IgD-negative memory B cell (primary cell): ENCODE measurements around the gene POPDC2. TPM values are rescaled to one million over a fixed set of nuclear protein-coding genes. Genes with fewer than 3 reads are reported as not detected.

ENCODE experiments used
- H3K27ac Mint-ChIP-seq, 3 donors: one replicate each; pipeline ENCODE4 v1.8.0; 2020 to 2022; ENCODE audit warnings: mild to moderate bottlenecking in 3 of 3, mixed read lengths in 3 of 3, moderate library complexity in 1 of 3
- H3K27me3 Mint-ChIP-seq: one replicate; pipeline ENCODE4 v1.8.0; 2021; ENCODE audit warnings: mixed read lengths
- H3K36me3 Mint-ChIP-seq: one replicate; pipeline ENCODE4 v1.8.0; 2020; ENCODE audit warnings: mild to moderate bottlenecking, mixed read lengths
- H3K4me1 Mint-ChIP-seq, 3 donors: one replicate each; pipeline ENCODE4 v1.8.0; 2020 to 2022; ENCODE audit warnings: mixed read lengths in 3 of 3, mild to moderate bottlenecking in 1 of 3
- H3K4me3 Mint-ChIP-seq, 4 donors: one replicate each; pipeline ENCODE4 v1.8.0; 2020 to 2022; ENCODE audit warnings: mild to moderate bottlenecking in 4 of 4, mixed read lengths in 4 of 4, moderate library complexity in 3 of 4
- H3K9me3 Mint-ChIP-seq, 3 donors: one replicate each; pipeline ENCODE4 v1.8.0; 2020 to 2021; ENCODE audit warnings: mixed read lengths in 3 of 3, mild to moderate bottlenecking in 1 of 3
- polyA plus RNA-seq: library from polyadenylated mRNA; unstranded; fragments of 300-500 nt; fragmentation: Illumina TruSeq; gene quantifications from one replicate; pipeline ENCODE4 v1.2.3, GENCODE V29; 2021

Gene POPDC2
- polyA plus RNA-seq, 1 donor from 2014 or later: 2.2 TPM

GRCh38 chr3:119658994-119659393, 1.4 kb downstream of the POPDC2 start:
- H3K36me3 Mint-ChIP-seq: peaks cover 3% of the 10 kb centered on the region
- no peaks in the 10 kb centered on the region for H3K27me3 Mint-ChIP-seq
- H3K4me3 Mint-ChIP-seq: no peak overlapping the region
- H3K4me1 Mint-ChIP-seq: peaks cover 17 to 37% (median 19%) of the 10 kb centered on the region in 3 donors
- no peak overlapping the region for H3K27ac Mint-ChIP-seq
- no peaks in the 10 kb centered on the region for H3K9me3 Mint-ChIP-seq

DNA sequence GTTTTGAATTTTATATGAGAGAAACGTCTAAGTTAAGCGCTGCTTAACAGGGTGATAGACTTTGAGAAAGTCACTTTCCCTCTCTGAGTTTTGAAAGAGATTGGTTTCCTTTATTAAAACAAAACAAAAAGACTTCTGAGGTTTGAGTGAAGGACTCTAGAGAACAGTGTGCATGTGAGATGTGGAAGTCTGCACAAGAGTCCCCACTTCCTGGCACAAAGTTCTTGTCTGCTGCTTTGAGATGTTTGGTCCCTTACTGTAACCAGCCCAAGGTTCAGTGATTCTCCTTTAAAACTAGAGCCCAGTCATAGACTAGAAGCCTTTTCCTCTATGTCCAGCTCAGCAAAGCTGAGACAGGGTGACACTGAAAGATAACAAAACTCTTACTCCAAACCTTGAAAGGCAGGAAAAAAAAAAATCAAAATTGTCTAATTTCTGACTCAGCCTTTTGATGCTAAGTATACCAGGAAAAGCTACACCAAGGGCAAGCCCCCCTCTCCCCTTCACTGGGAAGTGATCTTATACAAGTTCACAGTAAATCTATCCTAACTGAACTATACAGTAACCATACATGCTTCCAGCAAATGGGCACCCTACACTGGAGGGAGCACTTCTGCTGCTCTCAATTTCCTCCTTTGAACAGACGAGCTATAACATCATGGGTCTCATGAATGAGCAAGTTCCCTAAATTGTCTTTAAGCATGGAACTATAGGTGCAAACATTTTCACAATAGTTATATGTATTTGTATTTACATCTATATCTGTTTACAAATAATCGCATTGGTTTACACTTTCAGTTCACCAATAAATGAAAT, 2.3 kb downstream of the POPDC2 start:
- Mint-ChIP-seq H3K4me1 (peaks cover 13 to 28% (median 14%) of the 10 kb centered on the region in 3 donors), H3K27ac (no peak overlapping the region), H3K27me3 (no peaks in the 10 kb centered on the region), H3K9me3 (no peaks in the 10 kb centered on the region), H3K4me3 (peak overlapping the region in 1 of 4 donors; percentile 73), H3K36me3 (peaks cover 2% of the 10 kb centered on the region)

- Mint-ChIP-seq H3K27me3 (no peaks in the 10 kb centered on the region), H3K9me3 (no peaks in the 10 kb centered on the region), H3K4me3 (no peak overlapping the region), H3K4me1 (peaks cover 7 to 17% (median 12%) of the 10 kb centered on the region in 3 donors), H3K36me3 (peaks cover 4% of the 10 kb centered on the region), H3K27ac (no peak overlapping the region)
These were observed 6.5 kb downstream of the POPDC2 start for GRCh38 chr3:119653876-119654275.

DNA sequence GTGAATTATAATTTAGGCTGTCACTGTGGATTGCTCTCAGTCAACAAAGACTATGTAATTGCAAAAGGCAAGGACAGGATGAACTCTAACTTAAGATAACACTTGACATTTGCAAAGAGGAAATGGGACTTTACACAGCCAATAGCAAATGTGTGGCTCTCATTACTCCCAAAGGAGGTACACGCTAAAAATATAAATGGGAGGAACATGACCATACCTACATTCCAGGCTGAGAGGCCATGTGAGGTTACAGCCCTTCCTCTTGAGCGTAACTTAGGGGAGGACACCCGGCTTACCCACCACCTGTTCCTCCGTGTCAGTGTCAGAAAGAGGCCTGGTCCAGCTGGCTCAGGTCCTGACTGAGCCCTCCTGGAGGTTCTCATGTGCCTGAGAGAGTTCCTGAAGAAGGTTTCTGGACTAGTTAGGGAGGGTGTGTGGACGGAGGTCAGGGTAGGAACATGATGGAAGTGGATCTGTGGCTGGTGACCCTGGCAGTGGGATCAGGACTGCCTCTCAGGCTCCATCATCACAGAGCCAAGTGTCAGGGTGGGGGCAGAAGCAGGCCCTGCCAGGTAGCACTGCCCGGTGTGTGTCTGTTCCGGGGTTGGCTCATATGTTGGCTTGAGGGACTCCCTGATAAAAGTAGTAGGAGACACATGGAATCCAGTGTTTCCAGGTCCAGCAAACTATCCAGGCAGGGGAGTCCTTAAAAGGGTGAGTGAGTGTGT, 7.9 kb downstream of the POPDC2 start:
- Mint-ChIP-seq H3K9me3 (no peaks in the 10 kb centered on the region), H3K36me3 (peaks cover 7% of the 10 kb centered on the region)

DNA sequence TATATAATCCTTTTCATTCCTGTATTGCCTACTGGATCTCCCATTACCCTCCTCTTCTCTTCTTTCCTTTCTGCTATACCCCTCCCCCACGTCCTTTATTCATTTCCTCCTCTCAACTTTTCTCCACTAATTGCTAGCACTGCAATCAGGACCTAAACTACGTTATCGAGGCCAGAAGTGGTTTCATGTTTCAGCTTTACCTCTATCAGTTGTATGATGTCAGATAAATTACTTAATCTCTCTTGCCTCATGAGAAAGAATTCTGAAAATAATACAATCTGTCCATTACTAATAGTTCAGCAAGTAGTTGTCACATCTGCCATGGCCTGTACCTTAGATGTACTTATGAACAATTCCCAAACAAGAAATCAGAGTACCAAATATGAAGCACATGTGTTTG, 10.6 kb downstream of the POPDC2 start:
- Mint-ChIP-seq H3K9me3 (no peaks in the 10 kb centered on the region), H3K36me3 (peaks cover 9% of the 10 kb centered on the region), H3K27me3 (no peaks in the 10 kb centered on the region), H3K4me1 (no peaks in the 10 kb centered on the region), H3K4me3 (no peak overlapping the region), H3K27ac (no peak overlapping the region)

More for the DNA sequence above, 7.9 kb downstream of the POPDC2 start:
- Mint-ChIP-seq H3K27ac (no peak overlapping the region), H3K27me3 (no peaks in the 10 kb centered on the region), H3K4me1 (peaks cover 0 to 5% (median 1%) of the 10 kb centered on the region in 3 donors), H3K4me3 (no peak overlapping the region)

GRCh38 chr3:119647843-119648575, 12.4 kb downstream of the POPDC2 start:
- Mint-ChIP-seq H3K4me3 (no peak overlapping the region), H3K4me1 (no peaks in the 10 kb centered on the region), H3K27ac (no peak overlapping the region), H3K36me3 (peaks cover 11% of the 10 kb centered on the region), H3K9me3 (no peaks in the 10 kb centered on the region), H3K27me3 (no peaks in the 10 kb centered on the region)

GRCh38 chr3:119647171-119647570, 13.2 kb downstream of the POPDC2 start:
- Mint-ChIP-seq H3K4me3 (no peak overlapping the region), H3K9me3 (no peaks in the 10 kb centered on the region), H3K36me3 (peaks cover 13% of the 10 kb centered on the region), H3K27me3 (no peaks in the 10 kb centered on the region), H3K27ac (no peak overlapping the region), H3K4me1 (no peaks in the 10 kb centered on the region)

DNA sequence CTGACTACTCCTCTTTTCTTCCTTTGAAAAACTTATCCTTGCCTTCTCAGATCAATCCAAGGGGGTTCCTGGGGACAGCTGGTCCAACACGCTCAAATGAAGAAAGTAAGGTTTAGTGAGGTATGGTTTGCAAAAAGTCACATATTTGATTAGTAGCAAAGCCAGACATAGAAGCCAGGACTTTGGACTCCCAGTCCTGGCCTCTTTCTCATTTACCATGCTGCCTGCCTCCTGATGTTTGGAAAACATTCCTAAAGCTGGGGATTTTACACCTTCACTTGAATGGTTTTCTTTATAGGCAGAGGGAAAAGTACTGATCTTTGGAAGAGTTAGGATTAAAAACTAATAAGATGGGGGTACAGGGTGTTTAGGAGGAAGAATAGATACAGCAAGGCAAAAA, 14.6 kb downstream of the POPDC2 start:
- Mint-ChIP-seq H3K27me3 (no peaks in the 10 kb centered on the region), H3K4me3 (no peak overlapping the region), H3K9me3 (no peaks in the 10 kb centered on the region), H3K27ac (no peak overlapping the region), H3K36me3 (peaks cover 9% of the 10 kb centered on the region), H3K4me1 (no peaks in the 10 kb centered on the region)

DNA sequence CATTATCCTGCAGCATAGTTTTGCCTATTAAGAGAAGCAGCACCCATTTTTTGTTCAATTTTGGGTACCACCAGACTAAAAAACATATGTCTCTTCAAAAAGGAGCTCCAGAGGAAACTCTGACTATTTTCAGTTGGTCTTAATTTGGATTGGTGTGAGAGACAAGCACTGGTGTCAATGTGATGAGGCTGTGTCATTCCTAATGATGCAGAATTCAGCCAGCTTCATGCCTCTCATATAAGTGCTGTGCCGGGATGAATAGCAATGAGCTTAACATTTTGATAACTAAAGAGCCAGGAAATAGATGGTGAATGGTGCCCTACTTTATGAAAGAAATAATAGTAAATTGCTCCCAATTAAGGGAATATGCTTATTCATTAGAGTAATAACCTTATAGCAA, 15.9 kb downstream of the POPDC2 start:
- Mint-ChIP-seq H3K4me3 (no peak overlapping the region), H3K9me3 (no peaks in the 10 kb centered on the region), H3K36me3 (peaks cover 9% of the 10 kb centered on the region), H3K27ac (no peak overlapping the region), H3K4me1 (peaks cover 0 to 3% (median 0%) of the 10 kb centered on the region in 3 donors), H3K27me3 (no peaks in the 10 kb centered on the region)

DNA sequence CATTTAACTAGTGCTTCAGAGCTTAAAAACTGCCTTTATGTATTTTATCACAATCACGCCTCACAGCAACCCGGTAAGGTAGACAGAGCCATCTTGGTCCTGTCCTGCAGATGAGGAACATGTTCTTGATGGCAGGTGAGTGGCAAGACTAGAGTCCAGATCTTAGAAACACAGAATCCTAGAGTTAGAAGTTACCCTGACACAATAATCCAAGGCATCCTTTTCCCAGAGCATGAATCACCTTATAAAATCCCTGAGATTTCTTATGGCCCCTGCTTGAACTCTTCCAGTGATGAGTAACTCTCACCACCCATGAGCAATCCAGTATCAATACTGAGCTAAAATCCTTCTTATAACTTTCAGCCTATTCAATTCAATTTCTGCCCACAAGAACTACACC, 16.9 kb downstream of the POPDC2 start:
- peaks cover 9% of the 10 kb centered on the region for H3K36me3 Mint-ChIP-seq
- no peaks in the 10 kb centered on the region for H3K27me3 Mint-ChIP-seq
- no peaks in the 10 kb centered on the region for H3K9me3 Mint-ChIP-seq
- peaks cover 6 to 9% (median 6%) of the 10 kb centered on the region in 3 donors for H3K4me1 Mint-ChIP-seq
- no peak overlapping the region for H3K27ac Mint-ChIP-seq
- H3K4me3 Mint-ChIP-seq: no peak overlapping the region

DNA sequence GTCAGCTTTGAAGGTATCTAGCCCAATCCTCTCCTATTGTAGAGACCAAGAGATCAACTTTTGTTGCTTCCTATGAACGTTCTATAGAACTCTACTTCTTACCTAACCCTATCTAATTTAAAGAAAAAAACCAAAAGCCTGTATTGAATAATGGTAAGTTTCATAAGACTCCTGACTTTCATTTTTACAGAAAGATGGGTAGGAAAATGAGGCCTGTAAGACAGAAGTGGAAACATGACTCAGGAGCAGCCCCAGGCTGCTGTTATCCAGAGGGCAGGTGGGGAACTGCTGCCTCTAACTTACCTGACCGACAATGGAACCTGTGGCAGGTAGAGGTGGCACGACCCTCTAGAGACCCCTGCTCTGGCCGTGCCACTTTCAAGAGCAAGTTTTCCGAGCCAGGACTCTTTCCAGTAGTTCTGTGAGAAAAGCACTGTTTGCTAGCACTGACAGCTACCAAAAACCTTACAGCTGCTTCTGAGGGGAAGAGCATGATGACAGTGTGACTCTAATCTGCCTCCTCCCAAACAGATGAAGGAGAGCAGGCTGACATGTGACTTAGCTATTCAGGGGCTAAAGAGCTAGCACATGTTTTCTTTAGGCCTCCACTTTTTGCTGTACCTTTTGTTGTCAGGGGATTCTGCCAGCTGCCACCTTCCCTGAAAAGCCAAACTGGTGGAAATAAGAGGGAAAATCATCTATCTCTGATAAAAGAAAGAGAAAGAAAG, 17.5 kb downstream of the POPDC2 start:
- Mint-ChIP-seq H3K36me3 (peaks cover 7% of the 10 kb centered on the region), H3K4me3 (no peak overlapping the region), H3K4me1 (peaks cover 12 to 14% (median 13%) of the 10 kb centered on the region in 3 donors), H3K9me3 (no peaks in the 10 kb centered on the region), H3K27ac (peak overlapping the region in 1 of 3 donors; percentile 8), H3K27me3 (no peaks in the 10 kb centered on the region)

DNA sequence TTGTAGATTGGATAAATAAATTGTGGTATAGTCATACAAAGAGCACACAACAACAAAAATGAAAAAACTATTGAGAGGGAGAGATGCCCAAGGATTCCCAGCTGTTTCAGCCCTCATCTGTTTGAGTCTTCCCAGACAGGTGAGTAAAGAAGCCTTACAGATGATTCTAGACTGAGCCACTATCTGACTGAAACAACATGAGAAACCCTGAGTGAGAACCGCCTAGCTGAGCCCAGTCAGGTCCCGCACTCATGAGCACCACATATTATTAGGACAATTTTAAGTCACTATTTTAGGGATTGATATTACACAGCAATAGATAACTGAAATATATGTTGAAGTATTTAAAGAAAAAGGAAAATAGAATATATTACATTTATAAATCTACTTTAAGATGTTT, 19.0 kb downstream of the POPDC2 start:
- peaks cover 4% of the 10 kb centered on the region for H3K36me3 Mint-ChIP-seq
- no peak overlapping the region for H3K27ac Mint-ChIP-seq

GRCh38 chr3:119639494-119640350, 20.7 kb downstream of the POPDC2 start:
- H3K27ac Mint-ChIP-seq: peak overlapping the region in 1 of 3 donors; percentile 37
- no peaks in the 10 kb centered on the region for H3K27me3 Mint-ChIP-seq
- H3K36me3 Mint-ChIP-seq: peaks cover 4% of the 10 kb centered on the region
- H3K4me3 Mint-ChIP-seq: peak overlapping the region in 2 of 4 donors; percentile 6 to 42
- H3K4me1 Mint-ChIP-seq: peaks cover 16 to 20% (median 19%) of the 10 kb centered on the region in 3 donors
- no peaks in the 10 kb centered on the region for H3K9me3 Mint-ChIP-seq

More for the DNA sequence above, 19.0 kb downstream of the POPDC2 start:
- H3K9me3 Mint-ChIP-seq: no peaks in the 10 kb centered on the region
- H3K27me3 Mint-ChIP-seq: no peaks in the 10 kb centered on the region
- H3K4me3 Mint-ChIP-seq: peak overlapping the region in 1 of 4 donors; percentile 28
- H3K4me1 Mint-ChIP-seq: peaks cover 16 to 19% (median 17%) of the 10 kb centered on the region in 3 donors
